HEK293 (cell line): ENCODE measurements around the gene PSEN2.

Source experiments
- BCL11B ChIP-seq: fragments of 450-650 bp; formaldehyde crosslinking; IDR thresholded peaks from 2 replicates; pipeline ENCODE4 v1.5.1; 2016; ENCODE audit warnings: low read depth, missing biosample characterization, missing genetic modification characterization
- IKZF3 ChIP-seq: fragments of 450-650 bp; IDR thresholded peaks from 2 replicates; pipeline ENCODE4 v1.5.0; 2018; ENCODE audit warnings: missing biosample characterization, mild to moderate bottlenecking, missing genetic modification characterization, moderate library complexity
- KLF7 ChIP-seq: fragments of 450-650 bp; formaldehyde crosslinking; IDR thresholded peaks from 2 replicates; pipeline ENCODE4 v1.5.1; 2016; ENCODE audit warnings: missing biosample characterization, missing genetic modification characterization, borderline replicate concordance
- MEIS1 ChIP-seq: sonication (generic); formaldehyde crosslinking; IDR thresholded peaks from 2 replicates; pipeline ENCODE4 v1.8.1; 2022; ENCODE audit warnings: missing genetic modification reagents, mild to moderate bottlenecking, borderline replicate concordance
- OVOL3 ChIP-seq: fragments of 450-650 bp; formaldehyde crosslinking; IDR thresholded peaks from 2 replicates; pipeline ENCODE4 v1.5.1; 2016; ENCODE audit warnings: missing biosample characterization, missing genetic modification characterization
- RBAK ChIP-seq: fragments of 450-650 bp; formaldehyde crosslinking; IDR thresholded peaks from 2 replicates; pipeline ENCODE4 v1.5.1; 2016; ENCODE audit warnings: missing biosample characterization, missing genetic modification characterization
- SP7 ChIP-seq: fragments of 450-650 bp; formaldehyde crosslinking; IDR thresholded peaks from 2 replicates; pipeline ENCODE4 v1.5.1; 2016; ENCODE audit warnings: missing biosample characterization, missing genetic modification characterization
- WT1 ChIP-seq: fragments of 450-650 bp; formaldehyde crosslinking; IDR thresholded peaks from 2 replicates; pipeline ENCODE4 v1.5.1; 2016; ENCODE audit warnings: missing biosample characterization, missing genetic modification characterization
- YY2 ChIP-seq: fragments of 450-650 bp; formaldehyde crosslinking; IDR thresholded peaks from 2 replicates; pipeline ENCODE4 v1.5.1; 2016; ENCODE audit warnings: missing biosample characterization, missing genetic modification characterization
- ZBTB10 ChIP-seq: fragments of 450-650 bp; formaldehyde crosslinking; IDR thresholded peaks from 2 replicates; pipeline ENCODE4 v1.5.1; 2016; ENCODE audit warnings: missing biosample characterization, missing genetic modification characterization
- ZBTB17 ChIP-seq: fragments of 450-650 bp; formaldehyde crosslinking; IDR thresholded peaks from 2 replicates; pipeline ENCODE4 v1.5.1; 2016; ENCODE audit warnings: missing biosample characterization, missing genetic modification characterization
- ZBTB48 ChIP-seq: fragments of 450-650 bp; formaldehyde crosslinking; IDR thresholded peaks from 2 replicates; pipeline ENCODE4 v1.5.1; 2016; ENCODE audit warnings: missing biosample characterization, missing genetic modification characterization
- ZNF146 ChIP-seq: fragments of 450-650 bp; formaldehyde crosslinking; IDR thresholded peaks from 2 replicates; pipeline ENCODE4 v1.5.1; 2016; ENCODE audit warnings: missing biosample characterization, missing genetic modification characterization
- ZNF169 ChIP-seq: fragments of 450-650 bp; formaldehyde crosslinking; IDR thresholded peaks from 2 replicates; pipeline ENCODE4 v1.5.1; 2016; ENCODE audit warnings: missing biosample characterization, missing genetic modification characterization
- ZNF19 ChIP-seq: fragments of 450-650 bp; formaldehyde crosslinking; IDR thresholded peaks from 2 replicates; pipeline ENCODE4; 2016; ENCODE audit warnings: missing biosample characterization, missing genetic modification characterization, low read depth
- ZNF2 ChIP-seq: fragments of 450-650 bp; formaldehyde crosslinking; IDR thresholded peaks from 2 replicates; pipeline ENCODE4 v1.5.1; 2016; ENCODE audit warnings: missing biosample characterization, missing genetic modification characterization
- ZNF292 ChIP-seq: fragments of 450-650 bp; formaldehyde crosslinking; IDR thresholded peaks from 2 replicates; pipeline ENCODE4 v1.5.1; 2016; ENCODE audit warnings: low read depth, missing biosample characterization, missing genetic modification characterization, borderline replicate concordance
- ZNF37A ChIP-seq: fragments of 450-650 bp; IDR thresholded peaks from 2 replicates; pipeline ENCODE4 v1.5.1; 2018; ENCODE audit warnings: missing biosample characterization, missing genetic modification characterization
- ZNF449 ChIP-seq: fragments of 450-650 bp; formaldehyde crosslinking; IDR thresholded peaks from 2 replicates; pipeline ENCODE4 v1.5.1; 2017; ENCODE audit warnings: missing biosample characterization, mild to moderate bottlenecking, missing genetic modification characterization, moderate library complexity
- ZNF488 ChIP-seq: fragments of 450-650 bp; formaldehyde crosslinking; IDR thresholded peaks from 2 replicates; pipeline ENCODE4 v1.5.1; 2016; ENCODE audit warnings: missing biosample characterization, missing genetic modification characterization
- ZNF600 ChIP-seq: fragments of 450-650 bp; formaldehyde crosslinking; IDR thresholded peaks from 2 replicates; pipeline ENCODE4 v1.5.1; 2016; ENCODE audit warnings: missing biosample characterization, missing genetic modification characterization
- ZNF624 ChIP-seq: fragments of 450-650 bp; formaldehyde crosslinking; IDR thresholded peaks from 2 replicates; pipeline ENCODE4 v1.5.1; 2017; ENCODE audit warnings: missing biosample characterization, missing genetic modification characterization
- ZNF777 ChIP-seq: fragments of 450-650 bp; formaldehyde crosslinking; IDR thresholded peaks from 2 replicates; pipeline ENCODE4 v1.5.1; 2017; ENCODE audit warnings: missing biosample characterization, missing genetic modification characterization, borderline replicate concordance
- TF ChIP-seq, protein P1 (sequence below): fragments of 450-650 bp; IDR thresholded peaks from 2 replicates; pipeline ENCODE4 v1.5.1; 2018; ENCODE audit warnings: missing biosample characterization, mild to moderate bottlenecking, missing genetic modification characterization
- TF ChIP-seq, protein P2 (sequence below): fragments of 450-650 bp; formaldehyde crosslinking; IDR thresholded peaks from 2 replicates; pipeline ENCODE4 v1.5.1; 2017; ENCODE audit warnings: missing biosample characterization, missing genetic modification characterization
- TF ChIP-seq, protein P3 (sequence below): fragments of 450-650 bp; formaldehyde crosslinking; IDR thresholded peaks from 2 replicates; pipeline ENCODE4 v1.5.1; 2016; ENCODE audit warnings: missing biosample characterization, missing genetic modification characterization
- TF ChIP-seq, protein P4 (sequence below): fragments of 450-650 bp; formaldehyde crosslinking; IDR thresholded peaks from 2 replicates; pipeline ENCODE4 v1.5.1; 2016; ENCODE audit warnings: missing biosample characterization, missing genetic modification characterization

Gene PSEN2

GRCh38 chr1:226820941-226821718 is 49.3 kb upstream of the PSEN2 start (continued):
- TF ChIP-seq ZBTB10 (tag by site-specific recombination) (no peak), IKZF3 (tag by site-specific recombination) (peak; percentile 35; the same call in 1 of the 2 replicates), ZNF292 (tag by site-specific recombination) (no peak), WT1 (tag by site-specific recombination) (0 out of 2 replicates have a peak, but pooled peaks have one; percentile 20), KLF7 (tag by site-specific recombination) (no peak), YY2 (tag by site-specific recombination) (no peak), ZNF19 (tag by site-specific recombination) (no peak), RBAK (no peak), ZNF449 (tag by site-specific recombination) (no peak), ZNF488 (tag by site-specific recombination) (no peak), ZBTB48 (peak; percentile 67), ZNF37A (tag by site-specific recombination) (no peak), ZNF2 (tag by site-specific recombination) (0 out of 2 replicates have a peak, but pooled peaks have one; percentile 45), ZNF777 (tag by site-specific recombination) (no peak), BCL11B (tag by site-specific recombination) (no peak), SP7 (tag by site-specific recombination) (peak; percentile 88), ZNF146 (tag by site-specific recombination) (no peak), ZNF600 (tag by site-specific recombination) (peak; percentile 90), MEIS1 (peak; percentile 84; the same call in 1 of the 2 replicates), ZBTB17 (tag by site-specific recombination) (peak; percentile 91), ZNF624 (no peak), ZNF169 (tag by site-specific recombination) (no peak), OVOL3 (tag by site-specific recombination) (no peak)
- TF ChIP-seq, protein P1, sequence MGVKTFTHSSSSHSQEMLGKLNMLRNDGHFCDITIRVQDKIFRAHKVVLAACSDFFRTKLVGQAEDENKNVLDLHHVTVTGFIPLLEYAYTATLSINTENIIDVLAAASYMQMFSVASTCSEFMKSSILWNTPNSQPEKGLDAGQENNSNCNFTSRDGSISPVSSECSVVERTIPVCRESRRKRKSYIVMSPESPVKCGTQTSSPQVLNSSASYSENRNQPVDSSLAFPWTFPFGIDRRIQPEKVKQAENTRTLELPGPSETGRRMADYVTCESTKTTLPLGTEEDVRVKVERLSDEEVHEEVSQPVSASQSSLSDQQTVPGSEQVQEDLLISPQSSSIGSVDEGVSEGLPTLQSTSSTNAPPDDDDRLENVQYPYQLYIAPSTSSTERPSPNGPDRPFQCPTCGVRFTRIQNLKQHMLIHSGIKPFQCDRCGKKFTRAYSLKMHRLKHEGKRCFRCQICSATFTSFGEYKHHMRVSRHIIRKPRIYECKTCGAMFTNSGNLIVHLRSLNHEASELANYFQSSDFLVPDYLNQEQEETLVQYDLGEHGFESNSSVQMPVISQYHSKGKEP (tag by site-specific recombination): no peak
- TF ChIP-seq, protein P2, sequence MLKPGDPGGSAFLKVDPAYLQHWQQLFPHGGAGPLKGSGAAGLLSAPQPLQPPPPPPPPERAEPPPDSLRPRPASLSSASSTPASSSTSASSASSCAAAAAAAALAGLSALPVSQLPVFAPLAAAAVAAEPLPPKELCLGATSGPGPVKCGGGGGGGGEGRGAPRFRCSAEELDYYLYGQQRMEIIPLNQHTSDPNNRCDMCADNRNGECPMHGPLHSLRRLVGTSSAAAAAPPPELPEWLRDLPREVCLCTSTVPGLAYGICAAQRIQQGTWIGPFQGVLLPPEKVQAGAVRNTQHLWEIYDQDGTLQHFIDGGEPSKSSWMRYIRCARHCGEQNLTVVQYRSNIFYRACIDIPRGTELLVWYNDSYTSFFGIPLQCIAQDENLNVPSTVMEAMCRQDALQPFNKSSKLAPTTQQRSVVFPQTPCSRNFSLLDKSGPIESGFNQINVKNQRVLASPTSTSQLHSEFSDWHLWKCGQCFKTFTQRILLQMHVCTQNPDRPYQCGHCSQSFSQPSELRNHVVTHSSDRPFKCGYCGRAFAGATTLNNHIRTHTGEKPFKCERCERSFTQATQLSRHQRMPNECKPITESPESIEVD: no peak
- TF ChIP-seq, protein P3, sequence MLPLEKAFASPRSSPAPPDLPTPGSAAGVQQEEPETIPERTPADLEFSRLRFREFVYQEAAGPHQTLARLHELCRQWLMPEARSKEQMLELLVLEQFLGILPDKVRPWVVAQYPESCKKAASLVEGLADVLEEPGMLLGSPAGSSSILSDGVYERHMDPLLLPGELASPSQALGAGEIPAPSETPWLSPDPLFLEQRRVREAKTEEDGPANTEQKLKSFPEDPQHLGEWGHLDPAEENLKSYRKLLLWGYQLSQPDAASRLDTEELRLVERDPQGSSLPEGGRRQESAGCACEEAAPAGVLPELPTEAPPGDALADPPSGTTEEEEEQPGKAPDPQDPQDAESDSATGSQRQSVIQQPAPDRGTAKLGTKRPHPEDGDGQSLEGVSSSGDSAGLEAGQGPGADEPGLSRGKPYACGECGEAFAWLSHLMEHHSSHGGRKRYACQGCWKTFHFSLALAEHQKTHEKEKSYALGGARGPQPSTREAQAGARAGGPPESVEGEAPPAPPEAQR: no peak
- TF ChIP-seq, protein P4, sequence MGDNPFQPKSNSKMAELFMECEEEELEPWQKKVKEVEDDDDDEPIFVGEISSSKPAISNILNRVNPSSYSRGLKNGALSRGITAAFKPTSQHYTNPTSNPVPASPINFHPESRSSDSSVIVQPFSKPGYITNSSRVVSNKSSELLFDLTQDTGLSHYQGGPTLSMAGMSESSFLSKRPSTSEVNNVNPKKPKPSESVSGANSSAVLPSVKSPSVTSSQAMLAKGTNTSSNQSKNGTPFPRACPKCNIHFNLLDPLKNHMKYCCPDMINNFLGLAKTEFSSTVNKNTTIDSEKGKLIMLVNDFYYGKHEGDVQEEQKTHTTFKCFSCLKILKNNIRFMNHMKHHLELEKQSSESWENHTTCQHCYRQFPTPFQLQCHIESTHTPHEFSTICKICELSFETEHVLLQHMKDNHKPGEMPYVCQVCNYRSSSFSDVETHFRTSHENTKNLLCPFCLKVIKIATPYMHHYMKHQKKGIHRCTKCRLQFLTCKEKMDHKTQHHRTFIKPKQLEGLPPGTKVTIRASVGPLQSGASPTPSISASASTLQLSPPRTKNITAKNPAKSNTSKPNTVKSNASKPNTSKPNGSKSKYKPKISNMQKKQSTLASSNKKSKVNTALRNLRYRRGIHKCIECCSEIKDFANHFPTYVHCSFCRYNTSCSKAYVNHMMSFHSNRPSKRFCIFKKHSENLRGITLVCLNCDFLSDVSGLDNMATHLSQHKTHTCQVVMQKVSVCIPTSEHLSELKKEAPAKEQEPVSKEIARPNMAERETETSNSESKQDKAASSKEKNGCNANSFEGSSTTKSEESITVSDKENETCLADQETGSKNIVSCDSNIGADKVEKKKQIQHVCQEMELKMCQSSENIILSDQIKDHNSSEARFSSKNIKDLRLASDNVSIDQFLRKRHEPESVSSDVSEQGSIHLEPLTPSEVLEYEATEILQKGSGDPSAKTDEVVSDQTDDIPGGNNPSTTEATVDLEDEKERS (tag by site-specific recombination): no peak
